Fibroblast of mammary gland (primary cell): Measurements from ENCODE around the gene RNF157.

Source experiments
- DNase-seq: peaks from one replicate; pipeline ENCODE4 v3.0.0-alpha.2; 2010; ENCODE audit warnings: low read depth
- H3K4me3 ChIP-seq: 2 replicates; pipeline ENCODE4 v1.5.1; 2011; ENCODE audit warnings: low read depth, mild to moderate bottlenecking, low read length, moderate library complexity; ENCODE audit not compliant: control insufficient read depth
- CTCF ChIP-seq: conservative IDR thresholded peaks from 2 replicates; pipeline ENCODE4 v1.5.1; 2011; ENCODE audit warnings: low read depth, low read length, inconsistent platforms; ENCODE audit not compliant: control insufficient read depth, insufficient read depth

Gene RNF157

DNA sequence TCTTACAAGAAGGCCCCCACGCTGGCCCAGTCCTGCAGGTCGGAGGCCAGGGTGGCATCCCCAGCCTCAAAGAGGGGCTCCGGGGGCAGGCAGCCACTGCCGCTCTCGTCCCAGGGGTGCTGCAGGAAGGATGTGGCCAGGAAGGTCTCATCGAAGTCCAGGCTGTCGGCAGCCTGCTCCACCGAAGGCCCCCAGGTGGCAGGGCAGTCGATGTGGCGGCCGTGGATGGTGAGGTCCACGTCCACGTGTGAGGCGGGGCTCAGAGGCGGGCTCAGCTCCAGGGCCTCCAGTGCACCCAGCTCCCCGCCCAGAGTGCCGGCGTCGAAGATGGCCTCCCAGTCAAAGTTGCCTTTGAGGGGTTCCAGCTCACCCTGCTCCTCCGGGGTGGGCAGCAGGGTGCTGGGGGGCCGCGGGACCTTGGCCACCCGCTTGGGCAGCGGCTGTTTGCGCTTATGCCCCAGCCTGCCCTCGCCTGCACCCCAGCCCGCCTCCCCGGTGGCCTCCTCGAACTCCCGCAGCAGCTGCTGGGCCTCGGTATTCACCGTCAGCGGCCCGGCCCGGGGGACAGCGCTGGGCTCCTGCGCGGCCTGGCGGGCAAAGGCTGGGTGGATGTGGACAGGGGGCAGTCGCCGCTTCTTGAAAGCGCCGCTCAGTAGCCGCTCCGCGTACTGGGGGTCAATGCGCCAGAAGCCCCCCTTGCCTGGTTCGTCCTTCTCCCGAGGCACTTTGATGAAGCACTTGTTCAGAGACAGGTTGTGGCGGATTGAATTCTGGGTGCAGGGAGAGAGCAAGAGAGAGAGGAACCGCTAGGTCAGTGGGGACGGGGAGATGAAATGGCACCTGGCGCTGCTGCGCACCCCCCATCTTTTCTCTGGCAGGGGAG lies 102.7 kb downstream of the RNF157 start:
- H3K4me3 ChIP-seq, result no peak overlapping the region
- no peak for DNase-seq
- TF ChIP-seq CTCF, result no peak

DNA sequence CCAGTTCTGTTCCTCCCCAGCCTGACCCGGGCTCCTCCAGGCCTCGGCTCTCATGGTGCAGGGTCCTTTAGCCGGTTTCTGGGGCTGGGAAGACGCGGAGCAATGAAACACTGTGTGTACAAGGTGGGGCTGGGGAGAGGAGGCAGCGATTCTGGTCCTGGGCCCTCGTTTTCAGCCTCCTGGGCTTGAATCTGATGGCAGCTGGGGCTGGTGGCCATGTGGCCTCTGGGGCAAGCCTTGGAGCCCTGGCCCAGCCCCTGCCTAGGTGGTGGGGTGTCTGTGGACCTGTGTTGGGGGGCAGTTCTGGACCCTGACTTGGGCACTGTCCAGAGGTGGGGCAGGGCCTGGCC lies 103.3 kb downstream of the RNF157 start:
- TF ChIP-seq CTCF, result no peak
- no peak for DNase-seq
- no peak overlapping the region for H3K4me3 ChIP-seq

DNA sequence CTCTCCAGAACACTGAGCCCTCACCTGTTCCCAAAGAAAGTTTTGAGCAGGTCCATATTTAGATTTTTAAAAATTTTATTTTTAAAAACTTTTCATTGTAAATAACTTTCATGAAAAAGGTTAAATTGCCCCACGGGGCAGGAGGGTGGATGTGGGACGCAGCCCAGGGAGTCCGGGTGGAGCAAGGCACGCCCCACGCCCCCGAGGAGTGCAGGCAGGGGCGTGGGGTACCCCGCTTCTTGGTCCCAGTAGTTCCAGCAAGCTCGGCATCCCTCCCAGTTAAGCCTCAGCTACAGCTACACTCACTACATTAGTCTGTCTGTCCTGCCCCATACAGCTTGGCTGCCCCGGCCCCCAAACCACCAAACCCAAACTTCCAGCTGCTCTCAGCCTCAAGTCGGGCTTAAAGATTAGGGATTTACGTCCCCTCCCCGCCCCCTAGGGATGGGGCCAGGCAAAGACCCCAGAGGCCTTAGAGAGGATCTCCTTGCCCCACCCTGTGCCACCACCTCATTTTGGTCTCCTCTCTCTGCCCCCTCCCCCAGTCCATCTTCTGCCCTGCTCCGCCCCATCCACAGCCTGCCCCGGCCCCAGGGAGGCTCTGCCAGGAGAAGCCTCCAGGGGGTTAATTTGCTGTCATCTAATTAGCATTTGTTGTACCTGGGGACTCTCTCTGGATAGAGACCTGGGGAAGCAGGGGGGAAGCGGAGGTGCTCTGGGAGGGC lies 103.9 kb downstream of the RNF157 start:
- no peak overlapping the region for H3K4me3 ChIP-seq
- no peak for TF ChIP-seq CTCF

GRCh38 chr17:76135810-76136188 lies 104.5 kb downstream of the RNF157 start:
- no peak for TF ChIP-seq CTCF
- H3K4me3 ChIP-seq, result no peak overlapping the region
- no peak for DNase-seq

More for the DNA sequence above, 103.9 kb downstream of the RNF157 start:
- DNase-seq, result no peak

DNA sequence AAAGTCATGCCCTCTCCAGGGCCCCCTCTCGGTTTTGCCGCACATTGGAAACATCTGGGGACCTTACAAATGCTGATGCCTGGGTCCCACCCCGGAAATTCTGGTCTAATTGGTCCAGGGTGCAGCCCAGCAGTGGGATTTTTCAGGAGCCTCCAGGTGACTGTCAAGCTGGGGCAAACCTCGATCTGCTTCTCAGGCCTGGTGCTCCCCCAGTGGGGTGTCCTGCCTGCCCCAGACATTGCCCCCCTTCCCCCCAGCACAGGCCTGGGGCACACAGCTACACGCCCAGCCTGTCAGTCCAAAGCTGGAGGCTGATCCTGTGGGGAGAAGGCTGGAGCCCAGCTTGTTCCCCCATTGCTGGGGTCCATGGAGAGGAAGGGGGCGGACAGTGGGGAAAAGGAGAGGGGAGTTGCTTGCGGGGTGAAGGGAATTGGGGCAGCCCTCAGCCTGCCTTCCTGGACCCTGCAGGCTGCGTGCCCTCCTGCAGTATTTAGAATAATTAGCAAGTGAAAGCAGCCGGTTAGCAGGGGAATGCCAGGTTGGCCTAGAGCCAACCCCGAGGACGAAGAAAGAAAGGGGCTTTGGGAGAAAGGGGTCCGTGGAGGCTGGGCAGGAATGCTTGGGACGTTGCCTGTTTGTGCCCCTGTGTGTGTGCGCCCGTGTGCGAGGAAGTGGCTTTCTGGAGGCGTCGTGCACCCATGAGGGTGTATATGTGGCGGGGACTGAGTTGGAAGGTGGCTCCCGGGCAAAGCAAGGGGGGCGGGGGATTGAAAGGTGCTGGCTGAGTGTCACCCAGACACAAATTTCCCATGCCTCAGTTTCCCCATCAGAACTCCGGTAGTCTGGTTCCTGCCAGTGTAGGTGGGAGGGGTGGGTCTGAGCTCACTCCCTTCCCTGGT lies 105.1 kb downstream of the RNF157 start:
- no peak for TF ChIP-seq CTCF
- no peak overlapping the region for H3K4me3 ChIP-seq
- no peak for DNase-seq

GRCh38 chr17:76132574-76133338 lies 107.5 kb downstream of the RNF157 start:
- no peak for TF ChIP-seq CTCF
- DNase-seq, result no peak
- H3K4me3 ChIP-seq, result no peak overlapping the region
